GM21528 (cell line): ENCODE data around the gene ZNF426.

ENCODE experiments used
- ATAC-seq: cut with Tn5 transposase; IDR thresholded peaks from one replicate; pipeline ENCODE4 v1.9.1; 2021; ENCODE audit warnings: mild to moderate bottlenecking, moderate library complexity; ENCODE audit not compliant: unreplicated experiment, low FRiP score

The ZNF426 gene

GRCh38 chr19:9498183-9498902 lies 40.1 kb downstream of the ZNF426 start, which contains the start of gene ZNF560:
TSS of gene ZNF560 (minus strand) at chr19:9498616. CDS start at chr19:9475313, 23,303 bp downstream.
- no peak for ATAC-seq

- ATAC-seq = no peak
Measured at GRCh38 chr19:9494096-9494495, 44.3 kb downstream of the ZNF426 start.

GRCh38 chr19:9487016-9487415 lies 51.4 kb downstream of the ZNF426 start:
- ATAC-seq = no peak

GRCh38 chr19:9485140-9485539 lies 53.3 kb downstream of the ZNF426 start:
- no peak for ATAC-seq

GRCh38 chr19:9474975-9475374 lies 63.5 kb downstream of the ZNF426 start:
- no peak for ATAC-seq
